Endothelial cell (in vitro differentiated cells): ENCODE measurements around the gene TMEM74B. TPM values are rescaled to one million over a fixed set of nuclear protein-coding genes. Genes with fewer than 3 reads are reported as not detected.
"Not testable (repeated sequence)": the region's sequence is repeated elsewhere in the genome, so short reads cannot be mapped to it uniquely, and the experiment has no call there.

ENCODE experiments used
- DNase-seq: peaks from one replicate; pipeline ENCODE4 v3.0.0; 2021; ENCODE audit warnings: low spot score
- H3K27ac Mint-ChIP-seq: one replicate; pipeline ENCODE4 v1.8.0; 2021; ENCODE audit warnings: mixed read lengths, inconsistent platforms; ENCODE audit not compliant: unreplicated experiment
- H3K27me3 Mint-ChIP-seq: one replicate; pipeline ENCODE4 v1.8.0; 2021; ENCODE audit warnings: mild to moderate bottlenecking, moderate library complexity, mixed read lengths, inconsistent platforms; ENCODE audit not compliant: unreplicated experiment
- H3K36me3 Mint-ChIP-seq: one replicate; pipeline ENCODE4 v1.8.0; 2021; ENCODE audit warnings: mild to moderate bottlenecking, low read depth, mixed read lengths, inconsistent platforms; ENCODE audit not compliant: unreplicated experiment
- H3K4me1 Mint-ChIP-seq: one replicate; pipeline ENCODE4 v1.8.0; 2021; ENCODE audit warnings: mild to moderate bottlenecking, mixed read lengths, inconsistent platforms; ENCODE audit not compliant: unreplicated experiment
- H3K4me3 Mint-ChIP-seq: one replicate; pipeline ENCODE4 v1.8.0; 2021; ENCODE audit warnings: mild to moderate bottlenecking, mixed read lengths, inconsistent platforms; ENCODE audit not compliant: unreplicated experiment
- H3K9me3 Mint-ChIP-seq: one replicate; pipeline ENCODE4 v1.8.0; 2021; ENCODE audit warnings: mixed read lengths, inconsistent platforms; ENCODE audit not compliant: unreplicated experiment
- CTCF ChIP-seq: fragments of 200-600 bp; sonication (generic); IDR thresholded peaks from one replicate; pipeline ENCODE4 v1.5.0; 2021; ENCODE audit warnings: antibody characterized with exemption; ENCODE audit not compliant: unreplicated experiment
- total RNA-seq: library from RNA; stranded (reverse); fragmentation: NEBNext Ultra II Directional; extraction: Animal tissue kit (Norgen Biotek cat#: 25700); gene quantifications from one replicate; pipeline ENCODE4 v1.2.1, GENCODE V29; 2021; ENCODE audit not compliant: unreplicated experiment

Gene TMEM74B
- total RNA-seq, 1 donor from 2014 or later: 35.4 TPM

GRCh38 chr20:1225263-1225782 is 40.5 kb upstream of the TMEM74B start:
- Mint-ChIP-seq H3K4me3 (peak overlapping the region; percentile 86), H3K36me3 (no peaks in the 10 kb centered on the region), H3K4me1 (peaks cover 5% of the 10 kb centered on the region), H3K27ac (peak overlapping the region; percentile 48), H3K9me3 (no peaks in the 10 kb centered on the region), H3K27me3 (peaks cover 5% of the 10 kb centered on the region)
- TF ChIP-seq CTCF: no peak
- no peak for DNase-seq

- Mint-ChIP-seq H3K9me3 (no peaks in the 10 kb centered on the region), H3K27me3 (peaks cover 5% of the 10 kb centered on the region), H3K27ac (no peak overlapping the region), H3K4me3 (no peak overlapping the region), H3K4me1 (peaks cover 5% of the 10 kb centered on the region), H3K36me3 (no peaks in the 10 kb centered on the region)
- DNase-seq: no peak
- TF ChIP-seq CTCF: no peak
Observed at GRCh38 chr20:1224205-1224890, 39.6 kb upstream of the TMEM74B start.

- H3K27ac Mint-ChIP-seq, DNase-seq, H3K27me3 Mint-ChIP-seq, H3K9me3 Mint-ChIP-seq, H3K4me3 Mint-ChIP-seq, H3K4me1 Mint-ChIP-seq, H3K36me3 Mint-ChIP-seq: not testable (repeated sequence)
Observed at GRCh38 chr20:1222750-1223149, 38.0 kb upstream of the TMEM74B start.

GRCh38 chr20:1216527-1217427 is 32.0 kb upstream of the TMEM74B start:
- not testable (repeated sequence) for H3K4me3 Mint-ChIP-seq, DNase-seq, H3K36me3 Mint-ChIP-seq, H3K27me3 Mint-ChIP-seq, H3K9me3 Mint-ChIP-seq, H3K27ac Mint-ChIP-seq
- H3K4me1 Mint-ChIP-seq: peaks cover 17% of the 10 kb centered on the region

- no peaks in the 10 kb centered on the region for H3K9me3 Mint-ChIP-seq
- H3K36me3 Mint-ChIP-seq: no peaks in the 10 kb centered on the region
- peaks cover 17% of the 10 kb centered on the region for H3K4me1 Mint-ChIP-seq
- H3K27me3 Mint-ChIP-seq: no peaks in the 10 kb centered on the region
- peak overlapping the region; percentile 58 for H3K27ac Mint-ChIP-seq
- DNase-seq: no peak
- TF ChIP-seq CTCF: no peak
- peak overlapping the region; percentile 15 for H3K4me3 Mint-ChIP-seq
Observed at GRCh38 chr20:1215386-1216170, 30.8 kb upstream of the TMEM74B start.
